Muscle layer of colon (tissue), 2 donors: ENCODE measurements around the gene ACSF3.

ENCODE experiments used
- H3K27ac ChIP-seq: one replicate; pipeline ENCODE4 v1.7.0; 2013; ENCODE audit warnings: low read depth, mild to moderate bottlenecking, low read length, moderate library complexity
- H3K27me3 ChIP-seq, 2 donors: one replicate each; pipeline ENCODE4 v1.7.0; 2013; ENCODE audit warnings: low read length in 2 of 2, mild to moderate bottlenecking in 2 of 2; ENCODE audit not compliant: insufficient read depth in 2 of 2, control insufficient read depth in 1 of 2
- H3K36me3 ChIP-seq: one replicate; pipeline ENCODE4 v1.7.0; 2013; ENCODE audit warnings: mild to moderate bottlenecking, low read length; ENCODE audit not compliant: insufficient read depth
- H3K4me1 ChIP-seq: one replicate; pipeline ENCODE4 v1.7.0; 2013; ENCODE audit warnings: mild to moderate bottlenecking, low read length; ENCODE audit not compliant: insufficient read depth
- H3K4me3 ChIP-seq, 2 donors: one replicate each; pipeline ENCODE4 v1.7.0; 2013; ENCODE audit warnings: low read length in 2 of 2, low read depth in 1 of 2, mild to moderate bottlenecking in 1 of 2, moderate library complexity in 1 of 2
- H3K9ac ChIP-seq: one replicate; pipeline ENCODE4 v1.7.0; 2013; ENCODE audit warnings: low read length
- H3K9me3 ChIP-seq: one replicate; pipeline ENCODE4 v1.7.0; 2013; ENCODE audit warnings: mild to moderate bottlenecking, low read length
- donor health status: abdominal sarcoma.
- donor health status: Adenocarcinoma of cecum.

Gene ACSF3

DNA sequence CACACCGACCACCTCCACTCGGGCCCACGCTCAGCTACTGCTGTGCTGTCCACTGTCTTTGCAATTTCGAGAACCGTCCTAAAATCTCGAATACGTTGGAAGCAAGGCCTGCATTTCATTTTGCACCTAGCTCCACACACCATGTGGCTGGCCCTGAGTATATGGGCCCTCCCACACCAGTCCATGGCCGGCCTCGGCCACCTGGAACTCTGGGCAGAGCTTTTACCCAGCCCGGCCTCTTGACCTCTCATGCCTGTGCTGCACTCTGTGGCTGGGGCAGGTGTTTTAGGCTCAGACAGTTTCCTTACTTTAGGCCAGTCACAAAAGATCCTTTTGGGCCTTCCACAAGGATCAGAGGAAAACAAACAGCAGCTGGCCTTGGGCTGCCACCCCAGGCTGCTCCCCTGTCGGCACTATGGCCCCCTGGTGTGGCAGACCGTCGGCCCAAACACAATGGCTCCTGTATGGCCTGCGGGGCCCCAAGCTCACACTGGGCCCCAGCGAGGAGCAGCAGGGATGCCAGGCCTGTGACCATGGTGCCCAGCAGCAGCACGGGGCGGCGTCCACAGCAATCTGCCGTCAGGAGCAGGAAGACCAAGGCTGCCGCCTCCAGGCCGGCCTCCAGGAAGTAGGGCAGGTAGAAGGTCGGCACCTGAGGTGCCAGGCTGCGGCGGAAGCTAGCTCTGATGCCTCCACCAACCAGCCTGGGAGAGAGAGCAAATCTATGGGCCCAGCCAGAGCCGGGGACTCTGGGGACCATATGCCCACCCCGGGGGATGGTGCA, 104.2 kb downstream of the ACSF3 start:
- Histone ChIP-seq H3K36me3 (no peaks in the 10 kb centered on the region), H3K9me3 (no peaks in the 10 kb centered on the region), H3K4me1 (no peaks in the 10 kb centered on the region), H3K27me3 (peaks cover 6 to 41% of the 10 kb centered on the region in 2 donors), H3K9ac (no peak overlapping the region), H3K27ac (no peak overlapping the region), H3K4me3 (no peak overlapping the region)

- H3K9me3 ChIP-seq: no peaks in the 10 kb centered on the region
- no peak overlapping the region for H3K27ac ChIP-seq
- H3K4me1 ChIP-seq: no peaks in the 10 kb centered on the region
- no peak overlapping the region for H3K9ac ChIP-seq
- H3K27me3 ChIP-seq: peaks cover 14 to 48% of the 10 kb centered on the region in 2 donors
- H3K36me3 ChIP-seq: no peaks in the 10 kb centered on the region
- no peak overlapping the region for H3K4me3 ChIP-seq
These were observed 105.0 kb downstream of the ACSF3 start for GRCh38 chr16:89198417-89199240.

- Histone ChIP-seq H3K27me3 (peaks cover 20 to 48% of the 10 kb centered on the region in 2 donors), H3K27ac (no peak overlapping the region), H3K36me3 (no peaks in the 10 kb centered on the region), H3K4me1 (no peaks in the 10 kb centered on the region), H3K9me3 (no peaks in the 10 kb centered on the region), H3K4me3 (no peak overlapping the region), H3K9ac (no peak overlapping the region)
These were observed 105.8 kb downstream of the ACSF3 start for GRCh38 chr16:89199241-89200123.

- Histone ChIP-seq H3K36me3 (no peaks in the 10 kb centered on the region), H3K4me3 (no peak within 1 kb of the TSS), H3K9me3 (no peaks in the 10 kb centered on the region), H3K27ac (no peak within 1 kb of the TSS), H3K9ac (no peak within 1 kb of the TSS), H3K4me1 (no peaks in the 10 kb centered on the region), H3K27me3 (peaks cover 20 to 48% of the 10 kb centered on the region in 2 donors)
These were observed 106.6 kb downstream of the ACSF3 start, which contains the start of gene SLC22A31 for GRCh38 chr16:89200124-89200849. Gene SLC22A31, minus strand, starts transcription at chr16:89200537. Its CDS starts 36 bp downstream, at chr16:89200501.

DNA sequence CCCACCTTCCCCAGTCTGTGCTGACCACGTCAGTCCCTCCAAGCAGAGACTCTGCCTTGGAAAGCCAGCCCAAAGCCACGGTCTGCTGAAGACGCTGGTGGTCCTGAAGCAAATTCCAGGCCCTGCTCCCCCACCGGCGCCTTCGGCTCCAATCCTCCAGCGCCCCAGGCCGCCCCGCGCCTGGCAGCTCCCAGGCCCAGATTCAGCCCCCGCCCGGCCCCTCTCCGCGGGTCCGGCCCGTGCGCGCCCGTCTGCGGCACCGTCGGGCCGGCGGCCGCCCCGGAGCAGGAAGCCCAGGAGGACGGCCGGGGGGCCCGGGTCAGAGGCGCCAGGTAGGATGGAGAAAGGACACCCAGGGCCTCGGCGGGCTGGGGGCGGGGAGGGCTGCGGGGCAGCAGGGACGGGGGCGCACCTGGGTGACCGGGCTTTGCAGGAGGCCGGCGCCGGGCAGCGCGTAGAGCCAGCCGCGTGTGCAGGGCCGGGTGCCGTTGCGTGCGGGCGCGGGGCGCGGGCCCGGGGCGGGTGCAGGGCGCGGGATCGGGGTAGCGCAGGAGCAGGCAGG, 107.3 kb downstream of the ACSF3 start:
- no peak overlapping the region for H3K9ac ChIP-seq
- no peak overlapping the region for H3K27ac ChIP-seq
- no peaks in the 10 kb centered on the region for H3K9me3 ChIP-seq
- peaks cover 20 to 48% of the 10 kb centered on the region in 2 donors for H3K27me3 ChIP-seq
- H3K36me3 ChIP-seq: no peaks in the 10 kb centered on the region
- no peak overlapping the region for H3K4me3 ChIP-seq
- H3K4me1 ChIP-seq: no peaks in the 10 kb centered on the region

DNA sequence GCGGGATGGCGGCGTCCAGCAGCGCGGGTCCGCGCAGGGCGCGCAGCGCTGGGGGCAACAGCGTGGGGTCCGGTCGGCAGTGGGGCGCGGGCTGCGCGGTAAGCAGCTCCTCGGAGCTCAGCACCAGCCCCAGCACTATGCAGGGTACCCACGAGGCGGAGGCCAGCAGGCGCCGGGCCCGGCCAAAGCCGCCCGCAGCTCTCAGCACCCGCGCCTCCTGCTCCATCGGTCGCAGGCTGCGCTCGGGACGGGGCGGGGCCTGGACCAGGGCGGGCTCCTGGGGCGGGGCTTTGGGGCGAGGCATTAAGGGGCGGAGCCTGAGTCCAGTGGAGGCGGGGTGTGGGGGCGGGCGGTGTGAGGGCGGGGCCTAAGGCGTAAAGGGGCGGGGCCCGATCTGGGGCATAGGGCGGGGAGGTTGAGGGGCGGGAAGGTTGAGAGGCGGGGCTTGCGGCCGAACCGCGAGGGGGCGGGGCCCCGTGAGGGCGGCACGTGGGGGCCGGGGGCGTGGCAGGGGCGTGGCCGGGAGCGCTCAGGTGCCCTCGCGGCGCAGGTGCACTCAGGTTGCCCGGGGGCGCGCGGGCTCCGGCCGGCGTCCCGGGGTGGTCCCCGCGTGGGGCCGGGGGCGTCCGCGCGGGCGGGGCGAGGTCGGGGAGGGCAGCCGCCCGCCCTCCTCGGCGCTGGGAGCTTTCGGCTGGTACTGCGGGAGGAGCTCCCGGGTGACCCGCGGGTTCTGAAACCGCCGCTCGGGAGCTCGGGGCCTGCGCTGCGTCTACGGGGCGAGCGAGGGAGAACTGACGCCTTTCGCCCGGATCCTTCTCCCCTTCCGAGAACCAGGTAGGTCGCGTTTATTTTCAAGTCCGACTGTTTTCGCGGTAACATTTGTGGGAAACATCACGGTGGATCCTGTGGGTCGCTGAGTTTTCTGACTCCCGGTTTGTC, 108.1 kb downstream of the ACSF3 start:
- no peak overlapping the region for H3K27ac ChIP-seq

DNA sequence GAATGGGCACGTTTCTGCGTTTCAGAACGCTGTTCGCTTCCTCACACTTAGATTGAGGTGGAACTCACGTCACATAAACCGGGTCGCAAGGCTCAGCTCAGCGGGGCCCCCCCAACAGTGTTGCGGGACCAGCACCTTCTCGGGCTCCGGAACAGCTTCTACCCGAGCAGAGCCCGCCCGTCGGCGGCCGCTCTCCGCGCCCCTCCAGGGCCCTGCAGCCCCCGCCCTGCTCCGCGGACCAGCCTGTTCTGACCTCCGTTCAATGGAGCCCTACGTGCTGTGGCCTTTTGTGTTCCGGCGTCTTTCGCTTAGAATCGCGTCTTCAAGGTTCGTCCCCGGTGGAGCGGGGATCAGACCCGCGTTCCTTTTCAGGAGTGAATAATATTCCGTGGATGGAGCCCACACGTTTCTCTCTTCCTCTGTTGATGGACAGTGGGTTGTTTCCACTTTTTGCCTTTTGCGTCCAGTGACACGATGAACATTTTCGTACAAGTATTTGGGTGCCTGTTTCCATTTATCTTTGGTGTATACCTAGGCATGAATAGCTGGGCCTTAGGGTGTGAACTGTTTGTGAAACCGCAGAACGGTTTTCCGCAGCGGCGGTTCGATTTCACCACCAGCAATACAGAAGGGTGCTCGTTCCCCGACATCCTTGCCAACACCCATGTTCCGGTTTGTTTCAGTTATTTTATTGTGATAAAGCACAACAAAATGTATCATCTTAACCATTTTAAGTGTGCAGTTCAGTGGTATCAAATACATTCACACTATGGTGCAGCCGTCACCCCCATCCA, 109.0 kb downstream of the ACSF3 start:
- Histone ChIP-seq H3K27me3 (peaks cover 20 to 48% of the 10 kb centered on the region in 2 donors), H3K9ac (no peak overlapping the region), H3K4me3 (no peak overlapping the region), H3K27ac (no peak overlapping the region), H3K4me1 (no peaks in the 10 kb centered on the region), H3K36me3 (no peaks in the 10 kb centered on the region), H3K9me3 (no peaks in the 10 kb centered on the region)

More for the DNA sequence above, 108.1 kb downstream of the ACSF3 start:
- Histone ChIP-seq H3K27me3 (peaks cover 20 to 48% of the 10 kb centered on the region in 2 donors), H3K4me3 (no peak overlapping the region), H3K9me3 (no peaks in the 10 kb centered on the region), H3K4me1 (no peaks in the 10 kb centered on the region), H3K9ac (no peak overlapping the region), H3K36me3 (no peaks in the 10 kb centered on the region)
